ENCODE results near the gene SLC27A6.

- TF ChIP-seq ZNF274 (IDR thresholded peaks at IDR 0.05; ENCODE audit: low read length) = no peak
- TF ChIP-seq ZNF274 (tag by site-specific recombination; IDR thresholded peaks at IDR 0.05; ENCODE audit: borderline replicate concordance) = no peak
- no peak for TF ChIP-seq ZNF138 (tag by site-specific recombination; IDR thresholded peaks at IDR 0.05; ENCODE audit: borderline replicate concordance)
- TF ChIP-seq CTCF (tag by site-specific recombination; IDR thresholded peaks at IDR 0.05) = no peak
- no peak for TF ChIP-seq MEIS1 (CRISPR knock-in tag; IDR thresholded peaks at IDR 0.05; ENCODE audit: borderline replicate concordance)
- no peak for TF ChIP-seq ZBTB44 (tag by site-specific recombination; IDR thresholded peaks at IDR 0.05)
These were observed 115.5 kb downstream of the SLC27A6 start for GRCh38 chr5:129080766-129081165.

All from HEK293 (cell line).